MCF 10A (cell line): ENCODE data around the gene C1GALT1. TPM values are rescaled to one million over a fixed set of nuclear protein-coding genes. Genes with fewer than 3 reads are reported as not detected.
"Not testable (repeated sequence)": the region's sequence is repeated elsewhere in the genome, so short reads cannot be mapped to it uniquely, and the experiment has no call there.

Experiments used
- BruUV-seq: library from RNA; stranded (reverse); fragments of 400-500 nt; replicated peaks from 2 replicates; lab custom pipeline; 2021; lab: Mats Ljungman, UMichigan
- CTCF ChIA-PET: fragments of 300-600 bp; sonication (Branson Sonifier 250); formaldehyde crosslinking; extraction: SDS; loops from one replicate; lab custom pipeline; 2021; ENCODE audit warnings: antibody characterized with exemption, inconsistent platforms; lab: Yijun Ruan, JAX
- POLR2A ChIA-PET: fragments of 300-600, 350-650 bp; sonication (Branson Sonifier 250); formaldehyde crosslinking; extraction: SDS; loops from one replicate; lab custom pipeline; 2020; ENCODE audit warnings: antibody characterized with exemption, inconsistent platforms; lab: Yijun Ruan, JAX
- DNase-seq: peaks from one replicate; pipeline ENCODE4 v3.0.0-alpha.2; 2018; ENCODE audit not compliant: unreplicated experiment
- H3K27ac Mint-ChIP-seq: one replicate; pipeline ENCODE4 v1.8.0; 2022; ENCODE audit warnings: mild to moderate bottlenecking, low read depth, mixed read lengths; ENCODE audit not compliant: unreplicated experiment
- H3K27me3 Mint-ChIP-seq: one replicate; pipeline ENCODE4 v1.8.0; 2022; ENCODE audit warnings: mixed read lengths; ENCODE audit not compliant: insufficient read depth, unreplicated experiment
- H3K36me3 Mint-ChIP-seq: one replicate; pipeline ENCODE4 v1.8.0; 2022; ENCODE audit warnings: mild to moderate bottlenecking, moderate library complexity, mixed read lengths; ENCODE audit not compliant: insufficient read depth, unreplicated experiment
- H3K4me1 Mint-ChIP-seq: one replicate; pipeline ENCODE4 v1.8.0; 2022; ENCODE audit warnings: mixed read lengths; ENCODE audit not compliant: insufficient read depth, unreplicated experiment
- H3K4me3 Mint-ChIP-seq: one replicate; pipeline ENCODE4 v1.8.0; 2022; ENCODE audit warnings: mild to moderate bottlenecking, moderate library complexity, mixed read lengths; ENCODE audit not compliant: unreplicated experiment
- H3K9me3 Mint-ChIP-seq: one replicate; pipeline ENCODE4 v1.8.0; 2022; ENCODE audit warnings: mixed read lengths; ENCODE audit not compliant: unreplicated experiment
- intact Hi-C: fragments of 100-400 bp; cut with micrococcal nuclease; formaldehyde crosslinking; loops from 2 replicates; pipeline ENCODE4 v1.14.1; 2022
- total RNA-seq: library from RNA; stranded (reverse); gene quantifications from 2 replicates; pipeline ENCODE4 v1.2.3, GENCODE V29; 2022
- TF ChIP-seq, protein P1 (sequence below): fragments of 200-600 bp; IDR thresholded peaks from one replicate; pipeline ENCODE4 v1.8.0; 2022; ENCODE audit warnings: antibody characterized with exemption, mild to moderate bottlenecking; ENCODE audit not compliant: unreplicated experiment

The C1GALT1 gene
- total RNA-seq, 1 experiment from 2014 or later, result 30.9 TPM

- TF ChIP-seq, protein P1, sequence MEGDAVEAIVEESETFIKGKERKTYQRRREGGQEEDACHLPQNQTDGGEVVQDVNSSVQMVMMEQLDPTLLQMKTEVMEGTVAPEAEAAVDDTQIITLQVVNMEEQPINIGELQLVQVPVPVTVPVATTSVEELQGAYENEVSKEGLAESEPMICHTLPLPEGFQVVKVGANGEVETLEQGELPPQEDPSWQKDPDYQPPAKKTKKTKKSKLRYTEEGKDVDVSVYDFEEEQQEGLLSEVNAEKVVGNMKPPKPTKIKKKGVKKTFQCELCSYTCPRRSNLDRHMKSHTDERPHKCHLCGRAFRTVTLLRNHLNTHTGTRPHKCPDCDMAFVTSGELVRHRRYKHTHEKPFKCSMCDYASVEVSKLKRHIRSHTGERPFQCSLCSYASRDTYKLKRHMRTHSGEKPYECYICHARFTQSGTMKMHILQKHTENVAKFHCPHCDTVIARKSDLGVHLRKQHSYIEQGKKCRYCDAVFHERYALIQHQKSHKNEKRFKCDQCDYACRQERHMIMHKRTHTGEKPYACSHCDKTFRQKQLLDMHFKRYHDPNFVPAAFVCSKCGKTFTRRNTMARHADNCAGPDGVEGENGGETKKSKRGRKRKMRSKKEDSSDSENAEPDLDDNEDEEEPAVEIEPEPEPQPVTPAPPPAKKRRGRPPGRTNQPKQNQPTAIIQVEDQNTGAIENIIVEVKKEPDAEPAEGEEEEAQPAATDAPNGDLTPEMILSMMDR, result no peak
- no peaks in the 10 kb centered on the region for H3K9me3 Mint-ChIP-seq
- no peaks in the 10 kb centered on the region for H3K4me1 Mint-ChIP-seq
- H3K27ac Mint-ChIP-seq, result no peak overlapping the region
- POLR2A ChIA-PET, result no interaction called here
- H3K36me3 Mint-ChIP-seq, result no peaks in the 10 kb centered on the region
- no peak overlapping the region for H3K4me3 Mint-ChIP-seq
- BruUV-seq, result no TSS peak
- no peak for DNase-seq
- intact Hi-C loops, result no loop called here
- H3K27me3 Mint-ChIP-seq, result no peaks in the 10 kb centered on the region
- CTCF ChIA-PET, result no interaction called here
Measured at GRCh38 chr7:7136466-7137381, 45.6 kb upstream of the C1GALT1 start.

- BruUV-seq, result no TSS peak
- no peak overlapping the region for H3K27ac Mint-ChIP-seq
- no peak for DNase-seq
- intact Hi-C loops, result no loop called here
- H3K9me3 Mint-ChIP-seq, result peaks cover 17% of the 10 kb centered on the region
- ChIA-PET POLR2A (no interaction called here), CTCF (no interaction called here)
- H3K4me1 Mint-ChIP-seq, result no peaks in the 10 kb centered on the region
- H3K27me3 Mint-ChIP-seq, result no peaks in the 10 kb centered on the region
- no peaks in the 10 kb centered on the region for H3K36me3 Mint-ChIP-seq
- TF ChIP-seq, protein P1, result no peak
- no peak overlapping the region for H3K4me3 Mint-ChIP-seq
Measured at GRCh38 chr7:7138897-7139296, 43.4 kb upstream of the C1GALT1 start.

- H3K36me3 Mint-ChIP-seq, intact Hi-C loops, CTCF ChIA-PET, H3K27ac Mint-ChIP-seq, POLR2A ChIA-PET, H3K4me3 Mint-ChIP-seq, H3K27me3 Mint-ChIP-seq, BruUV-seq, DNase-seq, H3K4me1 Mint-ChIP-seq: not testable (repeated sequence)
- peaks cover 17% of the 10 kb centered on the region for H3K9me3 Mint-ChIP-seq
Measured at GRCh38 chr7:7143404-7143803, 38.9 kb upstream of the C1GALT1 start.

GRCh38 chr7:7145151-7145550 is 37.2 kb upstream of the C1GALT1 start:
- H3K27ac Mint-ChIP-seq, H3K4me1 Mint-ChIP-seq, BruUV-seq, DNase-seq, intact Hi-C loops, POLR2A ChIA-PET, H3K36me3 Mint-ChIP-seq, H3K4me3 Mint-ChIP-seq, H3K27me3 Mint-ChIP-seq: not testable (repeated sequence)
- H3K9me3 Mint-ChIP-seq, result peaks cover 17% of the 10 kb centered on the region
- CTCF ChIA-PET, result interaction anchor here (0.6 to 1.0 kb wide), 4 partner anchors 13 to 715 kb away, joined by 3 to 4 read pairs (median 3); no protein-coding TSS in a partner anchor

GRCh38 chr7:7146837-7147236 is 35.5 kb upstream of the C1GALT1 start:
- intact Hi-C loops, result no loop called here
- no peak for DNase-seq
- Mint-ChIP-seq H3K27ac (no peak overlapping the region), H3K27me3 (no peaks in the 10 kb centered on the region), H3K9me3 (peaks cover 17% of the 10 kb centered on the region), H3K4me3 (no peak overlapping the region), H3K36me3 (no peaks in the 10 kb centered on the region), H3K4me1 (peaks cover 5% of the 10 kb centered on the region)
- POLR2A ChIA-PET, result interaction anchor here (1.2 kb wide), 1 partner anchor 38 kb away, joined by 4 read pairs; no protein-coding TSS in a partner anchor
- no TSS peak for BruUV-seq
- CTCF ChIA-PET, result no interaction called here
- TF ChIP-seq, protein P1, result no peak
